ENCODE results near the gene MAP7.

- TF ChIP-seq RAD21 (IDR thresholded peaks at IDR 0.05) (no peak), CTCF (IDR thresholded peaks at IDR 0.05; ENCODE audit: low read depth, low read length, missing input control) (no peak), MAX (IDR thresholded peaks at IDR 0.05) (no peak), TAF1 (conservative IDR thresholded peaks at IDR 0.05) (no peak), ZBTB33 (IDR thresholded peaks at IDR 0.05) (no peak), YY1 (IDR thresholded peaks at IDR 0.05) (no peak), REST (IDR thresholded peaks at IDR 0.05) (no peak)
These were observed 56.2 kb downstream of the MAP7 start for GRCh38 chr6:136494059-136494458.
